H9 (cell line): Measurements from ENCODE around the gene PAXX. TPM values are rescaled to one million over a fixed set of nuclear protein-coding genes. Genes with fewer than 3 reads are reported as not detected.

Source experiments
- DNase-seq: peaks from one replicate; pipeline ENCODE4 v3.0.0-alpha.2; 2017
- H2AFZ ChIP-seq: one replicate; pipeline ENCODE4 v1.6.1; 2013; ENCODE audit warnings: mild to moderate bottlenecking, low read length, control low read depth, moderate library complexity
- H2AK5ac ChIP-seq: 2 replicates; pipeline ENCODE4 v1.6.1; 2013; ENCODE audit warnings: low read length, control low read depth, mixed read lengths; ENCODE audit not compliant: insufficient read length
- H2BK120ac ChIP-seq: one replicate; pipeline ENCODE4 v1.6.1; 2013; ENCODE audit warnings: low read depth, mild to moderate bottlenecking, low read length, control low read depth, inconsistent platforms; ENCODE audit not compliant: poor library complexity, severe bottlenecking
- H2BK12ac ChIP-seq: 2 replicates; pipeline ENCODE4 v1.6.1; 2013; ENCODE audit warnings: low read length, control low read depth, mixed read lengths, low read depth; ENCODE audit not compliant: insufficient read length
- H2BK15ac ChIP-seq: 2 replicates; pipeline ENCODE4 v1.6.1; 2013; ENCODE audit warnings: low read depth, low read length, control low read depth
- H2BK20ac ChIP-seq: one replicate; pipeline ENCODE4 v1.6.1; 2013; ENCODE audit warnings: low read depth, mild to moderate bottlenecking, low read length, control low read depth, inconsistent platforms; ENCODE audit not compliant: poor library complexity, severe bottlenecking
- H2BK5ac ChIP-seq: 2 replicates; pipeline ENCODE4 v1.6.1; 2013; ENCODE audit warnings: low read length, control low read depth, mixed read lengths; ENCODE audit not compliant: insufficient read length
- H3K14ac ChIP-seq: 2 replicates; pipeline ENCODE4 v1.6.1; 2013; ENCODE audit warnings: low read length, control low read depth; ENCODE audit not compliant: insufficient read depth
- H3K18ac ChIP-seq: 2 replicates; pipeline ENCODE4 v1.6.1; 2013; ENCODE audit warnings: low read depth, mild to moderate bottlenecking, mixed read lengths, low read length, control low read depth; ENCODE audit not compliant: insufficient read length
- H3K23ac ChIP-seq: 2 replicates; pipeline ENCODE4 v1.6.1; 2013; ENCODE audit warnings: low read length, control low read depth, mixed read lengths, low read depth; ENCODE audit not compliant: insufficient read length
- H3K23me2 ChIP-seq: 2 replicates; pipeline ENCODE4 v1.6.1; 2013; ENCODE audit warnings: low read depth, mild to moderate bottlenecking, mixed read lengths, low read length, control low read depth; ENCODE audit not compliant: insufficient read length, poor library complexity, severe bottlenecking
- H3K27ac ChIP-seq: 2 replicates; pipeline ENCODE4 v1.5.1; 2013; ENCODE audit warnings: low read length, control low read depth, mixed read lengths, low read depth; ENCODE audit not compliant: insufficient read length
- H3K27me3 ChIP-seq: 2 replicates; pipeline ENCODE4 v1.6.1; 2013; ENCODE audit warnings: low read length, control low read depth, inconsistent platforms; ENCODE audit not compliant: insufficient read depth
- H3K4ac ChIP-seq: 2 replicates; pipeline ENCODE4 v1.6.1; 2013; ENCODE audit warnings: low read depth, mild to moderate bottlenecking, control low read depth, inconsistent platforms, low read length, moderate library complexity
- H3K4me1 ChIP-seq: 2 replicates; pipeline ENCODE4 v1.6.1; 2013; ENCODE audit warnings: low read length, control low read depth, inconsistent platforms; ENCODE audit not compliant: insufficient read depth
- H3K4me2 ChIP-seq: 2 replicates; pipeline ENCODE4 v1.6.1; 2013; ENCODE audit warnings: low read length, control low read depth, mixed read lengths; ENCODE audit not compliant: insufficient read length, insufficient read depth
- H3K56ac ChIP-seq: 2 replicates; pipeline ENCODE4 v1.6.1; 2013; ENCODE audit warnings: low read depth, mild to moderate bottlenecking, mixed read lengths, low read length, control low read depth; ENCODE audit not compliant: insufficient read length
- H3K79me1 ChIP-seq: 2 replicates; pipeline ENCODE4 v1.6.1; 2013; ENCODE audit warnings: low read depth, mild to moderate bottlenecking, moderate library complexity, low read length, control low read depth, inconsistent platforms; ENCODE audit not compliant: insufficient read depth, poor library complexity, severe bottlenecking
- H3K79me2 ChIP-seq: 2 replicates; pipeline ENCODE4 v1.6.1; 2013; ENCODE audit warnings: low read length, control low read depth, inconsistent platforms; ENCODE audit not compliant: insufficient read depth
- H3K9ac ChIP-seq: 2 replicates; pipeline ENCODE4 v1.6.1; 2013; ENCODE audit warnings: low read length, control low read depth, mixed read lengths; ENCODE audit not compliant: insufficient read length; ENCODE audit errors: extremely low read depth
- H3K9me3 ChIP-seq: one replicate; pipeline ENCODE4 v1.6.1; 2013; ENCODE audit warnings: low read depth, low read length, inconsistent platforms; ENCODE audit not compliant: control insufficient read depth
- H3T11ph ChIP-seq: one replicate; pipeline ENCODE4 v1.6.1; 2013; ENCODE audit warnings: mild to moderate bottlenecking, low read length, control low read depth, inconsistent platforms
- H4K20me1 ChIP-seq: one replicate; pipeline ENCODE4 v1.6.1; 2013; ENCODE audit not compliant: control insufficient read depth, insufficient read length, insufficient read depth
- H4K5ac ChIP-seq: 2 replicates; pipeline ENCODE4 v1.6.1; 2013; ENCODE audit warnings: low read depth, mild to moderate bottlenecking, mixed read lengths, low read length, control low read depth; ENCODE audit not compliant: insufficient read length
- H4K8ac ChIP-seq: replicated peaks from 2 replicates; pipeline ENCODE4 v1.6.1; 2013; ENCODE audit warnings: low read length, control low read depth, mixed read lengths, low read depth; ENCODE audit not compliant: insufficient read length
- H4K91ac ChIP-seq: 2 replicates; pipeline ENCODE4 v1.6.1; 2013; ENCODE audit warnings: low read depth, mild to moderate bottlenecking, moderate library complexity, mixed read lengths, low read length, control low read depth; ENCODE audit not compliant: insufficient read length
- H3K27ac Mint-ChIP-seq, 3 experiments: 2 replicates in 2 of 3; 3 replicates in 1 of 3; pipeline ENCODE4 v1.8.0; 2020 to 2021; ENCODE audit warnings: mixed read lengths in 3 of 3, mild to moderate bottlenecking in 1 of 3, moderate library complexity in 1 of 3
- H3K27me3 Mint-ChIP-seq: 2 replicates; pipeline ENCODE4 v1.8.0; 2021; ENCODE audit warnings: low read depth, mild to moderate bottlenecking, moderate library complexity, mixed read lengths
- H3K36me3 Mint-ChIP-seq, 3 experiments: 2 replicates in 2 of 3; 3 replicates in 1 of 3; pipeline ENCODE4 v1.8.0; 2020 to 2021; ENCODE audit warnings: low read depth in 3 of 3, mixed read lengths in 3 of 3; ENCODE audit not compliant: insufficient read depth in 1 of 3
- H3K4me1 Mint-ChIP-seq, 2 experiments: 2 replicates each; pipeline ENCODE4 v1.8.0; 2020; ENCODE audit warnings: mixed read lengths in 2 of 2
- H3K4me3 Mint-ChIP-seq, 2 experiments: 2 replicates in 1 of 2; 3 replicates in 1 of 2; pipeline ENCODE4 v1.8.0; 2020 to 2021; ENCODE audit warnings: mild to moderate bottlenecking in 2 of 2, mixed read lengths in 2 of 2, moderate library complexity in 1 of 2
- H3K9me3 Mint-ChIP-seq, 2 experiments: 2 replicates in 1 of 2; 3 replicates in 1 of 2; pipeline ENCODE4 v1.8.0; 2020; ENCODE audit warnings: mild to moderate bottlenecking in 2 of 2, mixed read lengths in 2 of 2, moderate library complexity in 1 of 2
- WGBS: extraction: QIAGEN DNeasy Blood & Tissue Kit; methylation state at CpG from one replicate; pipeline ENCODE4 v1.1.7; 2013; ENCODE audit warnings: missing lambda C conversion rate, low lambda C conversion rate, mixed read lengths; ENCODE audit not compliant: insufficient read length; ENCODE audit errors: extremely low coverage; 5-methylcytosine and 5-hydroxymethylcytosine counted together
- total RNA-seq: library from RNA; stranded (reverse); gene quantifications from 2 replicates; pipeline ENCODE4 v1.2.1, GENCODE V29; 2021
- TF ChIP-seq, protein P1 (sequence below): fragments of 200-600 bp; sonication (generic); conservative IDR thresholded peaks from 3 replicates; pipeline ENCODE4 v1.8.0; 2021; ENCODE audit warnings: antibody characterized with exemption, mild to moderate bottlenecking

PAXX gene
- total RNA-seq, 1 experiment from 2014 or later: 51.2 TPM

- no peaks in the 10 kb centered on the region for H3K4me1 ChIP-seq
- H3K36me3 Mint-ChIP-seq: peaks cover 4 to 13% (median 8%) of the 10 kb centered on the region in 3 experiments; a peak in 5 of 7 replicates
- H3K79me1 ChIP-seq: no peaks in the 10 kb centered on the region
- no peak overlapping the region for H2AFZ ChIP-seq
- no peak overlapping the region for H3K23ac ChIP-seq
- no peak overlapping the region for H2AK5ac ChIP-seq
- no peaks in the 10 kb centered on the region for H3K23me2 ChIP-seq
- H3K27ac ChIP-seq: no peak overlapping the region
- no peak for DNase-seq
- no peak overlapping the region for H3K14ac ChIP-seq
- H3K4me3 Mint-ChIP-seq: no peak overlapping the region
- no peaks in the 10 kb centered on the region; a peak in 1 of 4 replicates for H3K4me1 Mint-ChIP-seq
- H3K9me3 Mint-ChIP-seq: no peaks in the 10 kb centered on the region
- no peak overlapping the region for H2BK15ac ChIP-seq
- H3K4me2 ChIP-seq: no peak overlapping the region
- no peak overlapping the region for H3T11ph ChIP-seq
- H4K91ac ChIP-seq: no peak overlapping the region
- TF ChIP-seq, protein P1, sequence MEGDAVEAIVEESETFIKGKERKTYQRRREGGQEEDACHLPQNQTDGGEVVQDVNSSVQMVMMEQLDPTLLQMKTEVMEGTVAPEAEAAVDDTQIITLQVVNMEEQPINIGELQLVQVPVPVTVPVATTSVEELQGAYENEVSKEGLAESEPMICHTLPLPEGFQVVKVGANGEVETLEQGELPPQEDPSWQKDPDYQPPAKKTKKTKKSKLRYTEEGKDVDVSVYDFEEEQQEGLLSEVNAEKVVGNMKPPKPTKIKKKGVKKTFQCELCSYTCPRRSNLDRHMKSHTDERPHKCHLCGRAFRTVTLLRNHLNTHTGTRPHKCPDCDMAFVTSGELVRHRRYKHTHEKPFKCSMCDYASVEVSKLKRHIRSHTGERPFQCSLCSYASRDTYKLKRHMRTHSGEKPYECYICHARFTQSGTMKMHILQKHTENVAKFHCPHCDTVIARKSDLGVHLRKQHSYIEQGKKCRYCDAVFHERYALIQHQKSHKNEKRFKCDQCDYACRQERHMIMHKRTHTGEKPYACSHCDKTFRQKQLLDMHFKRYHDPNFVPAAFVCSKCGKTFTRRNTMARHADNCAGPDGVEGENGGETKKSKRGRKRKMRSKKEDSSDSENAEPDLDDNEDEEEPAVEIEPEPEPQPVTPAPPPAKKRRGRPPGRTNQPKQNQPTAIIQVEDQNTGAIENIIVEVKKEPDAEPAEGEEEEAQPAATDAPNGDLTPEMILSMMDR: no peak
- no peaks in the 10 kb centered on the region for H3K27me3 ChIP-seq
- H4K8ac ChIP-seq: no peak overlapping the region
- no peak overlapping the region for H3K27ac Mint-ChIP-seq
- no peak overlapping the region for H3K4ac ChIP-seq
- no peak overlapping the region for H2BK5ac ChIP-seq
- no peaks in the 10 kb centered on the region for H3K9me3 ChIP-seq
- H3K9ac ChIP-seq: no peak overlapping the region
- no peak overlapping the region for H2BK12ac ChIP-seq
- no peak overlapping the region for H4K5ac ChIP-seq
- H3K27me3 Mint-ChIP-seq: no peaks in the 10 kb centered on the region; the same call in 1 of the 2 replicates
- H2BK20ac ChIP-seq: no peak overlapping the region
- no peak overlapping the region for H3K56ac ChIP-seq
- no peaks in the 10 kb centered on the region for H3K79me2 ChIP-seq
- no peak overlapping the region for H2BK120ac ChIP-seq
- WGBS: no CpG with 5 or more reads among the region's 36 CpGs
- H4K20me1 ChIP-seq: peaks cover 2% of the 10 kb centered on the region
- no peak overlapping the region for H3K18ac ChIP-seq
These were observed 22.7 kb downstream of the PAXX start for GRCh38 chr9:137014776-137015539.
